Left lung (tissue), 10 donors: ENCODE data around the gene ZCCHC24. TPM values are rescaled to one million over a fixed set of nuclear protein-coding genes. Genes with fewer than 3 reads are reported as not detected.

Experiments used
- ATAC-seq: fragments of 200-7000 bp; cut with Tn5 transposase; one replicate; pipeline ENCODE4 v1.9.1; 2020; ENCODE audit warnings: moderate library complexity
- DNase-seq, 4 donors: peaks; one replicate each; pipeline ENCODE4 v3.0.0-alpha.2; 2013 to 2020
- H3K27ac ChIP-seq, 2 donors: fragments of 200-600 bp; sonication (generic) in 1 of 2; one replicate each; pipeline versions ENCODE4 v1.5.0 to v1.8.0; 2020 to 2021
- H3K27me3 ChIP-seq, 2 donors: fragments of 200-600 bp; sonication (generic) in 1 of 2; one replicate each; pipeline versions ENCODE4 v1.5.0 to v1.8.0; 2020 to 2021
- H3K36me3 ChIP-seq, 2 donors: fragments of 200-600 bp; sonication (generic) in 1 of 2; one replicate each; pipeline versions ENCODE4 v1.5.0 to v1.8.0; 2020 to 2021
- H3K4me1 ChIP-seq, 2 donors: fragments of 200-600 bp; one replicate each; pipeline ENCODE4 v1.8.0; 2021
- H3K4me3 ChIP-seq, 2 donors: fragments of 200-600 bp; sonication (generic) in 1 of 2; one replicate each; pipeline versions ENCODE4 v1.5.0 to v1.8.0; 2020 to 2021; ENCODE audit warnings: mild to moderate bottlenecking in 1 of 2
- H3K9me3 ChIP-seq, 2 donors: fragments of 200-600 bp; sonication (generic) in 1 of 2; one replicate each; pipeline versions ENCODE4 v1.5.0 to v1.8.0; 2020 to 2021
- CTCF ChIP-seq, 2 donors: fragments of 200-600 bp; sonication (generic) in 1 of 2; IDR thresholded peaks; one replicate each; pipeline versions ENCODE4 v1.5.0 to v1.8.0; 2021; ENCODE audit warnings: antibody characterized with exemption in 2 of 2
- intact Hi-C, 2 donors: fragments of 100-400 bp; cut with DNase I; formaldehyde crosslinking; loops; one replicate each; pipeline versions ENCODE4 v1.11.2 to v1.14.2; 2022
- polyA plus RNA-seq, 6 donors: library from polyadenylated mRNA; unstranded; fragments of 120-200 nt; gene quantifications; one replicate each; pipeline ENCODE4 v1.2.1, GENCODE V29; 2013; ENCODE audit not compliant: insufficient read length in 6 of 6
- total RNA-seq, 2 donors: library from RNA; stranded (reverse); fragmentation: NEBNext Ultra II Directional; extraction: Animal tissue kit (Norgen Biotek cat#: 25700); gene quantifications; one replicate each; pipeline ENCODE4 v1.2.1, GENCODE V29; 2021
- donor health status: DM: no; HTN: yes; CAD: no.
- donor health status: DM: no; HTN: no; CAD: no.

The ZCCHC24 gene
- total and polyA plus RNA-seq, 8 donors: 28.9 to 48.3 (median 37.1) TPM

DNA sequence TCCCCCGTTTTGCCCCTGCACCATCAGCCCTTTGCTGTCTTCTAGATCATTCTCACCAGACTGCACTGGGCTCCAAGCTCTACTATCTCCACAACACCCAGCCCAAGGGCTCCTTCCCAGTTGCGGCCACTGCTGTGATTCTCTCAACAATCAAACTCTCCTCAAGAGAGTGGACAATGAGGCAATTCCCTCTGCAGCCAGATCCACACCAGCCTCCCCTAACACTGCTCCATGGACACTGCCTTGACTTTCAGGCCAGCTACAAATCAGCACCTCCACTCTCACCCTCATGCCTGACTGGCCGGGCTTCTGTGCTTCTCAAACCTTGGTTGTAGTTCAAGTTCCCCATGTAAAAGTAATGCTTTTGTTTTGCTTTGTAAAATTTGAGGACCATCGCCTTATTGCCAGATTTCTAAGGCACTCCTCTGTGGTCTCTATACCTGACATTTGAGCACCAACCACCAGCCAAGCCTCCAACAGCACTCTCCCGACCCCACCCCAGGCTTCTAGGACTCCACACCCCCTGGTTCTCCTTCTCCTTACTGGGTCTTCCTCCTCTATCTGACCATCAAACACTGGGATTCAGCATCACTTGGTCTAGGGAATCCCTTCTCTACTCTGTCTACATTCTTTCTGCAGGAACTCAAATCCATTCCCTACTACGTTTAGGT is 52.8 kb downstream of the ZCCHC24 start:
- H3K4me3 ChIP-seq: no peak overlapping the region
- no peak overlapping the region for H3K27ac ChIP-seq
- intact Hi-C loops: no loop called here
- ATAC-seq: no peak
- DNase-seq: peak in 1 of 4 donors; percentile 18
- H3K4me1 ChIP-seq: peaks cover 4 to 14% of the 10 kb centered on the region in 2 donors
- no peak for TF ChIP-seq CTCF (IDR thresholded peaks at IDR 0.05)
- H3K36me3 ChIP-seq: peaks cover 0 to 9% of the 10 kb centered on the region in 2 donors
- H3K27me3 ChIP-seq: no peaks in the 10 kb centered on the region
- H3K9me3 ChIP-seq: no peaks in the 10 kb centered on the region

- Histone ChIP-seq H3K9me3 (no peaks in the 10 kb centered on the region), H3K27me3 (no peaks in the 10 kb centered on the region), H3K27ac (no peak overlapping the region), H3K4me3 (no peak overlapping the region), H3K36me3 (peaks cover 0 to 15% of the 10 kb centered on the region in 2 donors), H3K4me1 (peaks cover 0 to 8% of the 10 kb centered on the region in 2 donors)
- no peak for TF ChIP-seq CTCF (IDR thresholded peaks at IDR 0.05)
- DNase-seq (peak in 2 of 4 donors; percentile 32 to 46), ATAC-seq (no peak)
- intact Hi-C loops: no loop called here
These were observed 53.4 kb downstream of the ZCCHC24 start for GRCh38 chr10:79392020-79392398.

DNA sequence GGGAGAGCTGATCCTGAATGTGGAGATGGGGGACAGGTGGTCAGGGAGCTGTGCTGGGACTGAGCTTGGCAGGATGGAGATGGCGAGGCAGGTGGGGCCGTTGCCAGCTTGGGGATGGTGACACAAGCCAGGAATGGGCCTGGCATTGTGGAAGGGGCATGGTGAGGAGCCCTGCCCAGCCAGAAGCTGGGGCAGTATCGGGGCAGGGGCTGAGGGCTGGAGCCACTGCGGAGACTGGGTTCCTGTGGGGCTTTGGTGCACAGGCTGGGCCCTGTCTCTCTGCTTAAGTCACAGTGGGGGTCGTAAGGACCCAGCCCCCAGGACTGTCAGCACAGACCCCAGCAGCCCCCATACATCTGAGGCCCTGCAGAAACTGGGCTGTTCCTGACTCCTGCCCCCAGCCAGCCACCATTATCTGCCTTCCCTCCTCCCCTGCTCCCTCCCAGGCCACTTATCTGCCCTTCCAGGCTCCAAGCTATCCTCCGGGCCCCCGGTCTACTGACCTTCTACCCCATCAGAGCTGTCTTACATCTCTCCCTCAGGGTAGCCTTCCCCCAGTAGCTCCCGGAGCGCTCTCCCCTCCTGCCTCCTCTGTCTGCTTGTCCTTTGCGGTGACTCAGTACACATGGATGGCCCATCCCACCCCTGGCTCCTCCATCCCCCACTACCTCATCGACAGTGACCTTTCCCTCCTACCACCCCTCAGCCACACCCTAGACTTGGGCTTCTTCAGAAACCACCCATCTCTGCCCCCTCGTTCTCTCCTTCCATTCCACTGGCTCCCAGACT is 54.0 kb downstream of the ZCCHC24 start:
- no peak for TF ChIP-seq CTCF (IDR thresholded peaks at IDR 0.05)
- H3K27ac ChIP-seq: no peak overlapping the region
- intact Hi-C loops: no loop called here
- no peaks in the 10 kb centered on the region for H3K9me3 ChIP-seq
- peaks cover 0 to 21% of the 10 kb centered on the region in 2 donors for H3K36me3 ChIP-seq
- peaks cover 0 to 3% of the 10 kb centered on the region in 2 donors for H3K4me1 ChIP-seq
- no peaks in the 10 kb centered on the region for H3K27me3 ChIP-seq
- no peak overlapping the region for H3K4me3 ChIP-seq
- DNase-seq (peak in 2 of 4 donors; percentile 26 to 61), ATAC-seq (no peak)

DNA sequence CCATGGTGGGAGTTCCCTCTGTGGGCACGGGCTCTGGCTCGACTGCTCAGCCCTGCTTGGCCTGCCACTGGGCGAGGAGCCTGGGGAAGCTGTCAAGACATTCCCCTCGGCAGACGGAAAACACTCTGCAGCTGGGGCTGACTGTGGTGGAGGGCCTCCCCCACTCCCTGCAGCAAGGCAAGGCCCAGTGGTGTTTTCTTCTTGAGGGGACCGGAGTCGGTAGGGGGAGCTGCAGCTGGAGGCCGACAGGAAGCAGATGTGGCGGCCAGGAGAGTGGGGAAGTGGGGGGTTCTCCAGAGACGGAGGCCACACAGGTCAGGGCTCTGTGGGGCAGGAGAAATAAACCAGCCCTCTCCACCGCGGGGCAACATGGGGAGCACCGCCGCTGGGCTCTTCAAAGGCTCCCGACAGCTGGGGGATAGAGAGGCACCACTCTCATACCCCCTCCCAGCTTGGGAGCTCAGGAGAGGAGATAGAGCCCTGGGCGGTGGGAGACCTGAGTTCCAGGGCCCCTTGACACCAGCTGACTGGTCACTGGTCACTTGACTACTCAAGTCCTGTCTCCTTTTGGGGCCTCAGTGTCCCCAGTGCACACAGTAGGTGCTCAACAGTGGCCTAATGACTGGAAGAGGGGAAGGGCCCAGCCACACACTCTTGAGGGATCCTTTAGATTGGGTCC is 54.7 kb downstream of the ZCCHC24 start:
- Histone ChIP-seq H3K27me3 (no peaks in the 10 kb centered on the region), H3K4me3 (no peak overlapping the region), H3K36me3 (peaks cover 0 to 28% of the 10 kb centered on the region in 2 donors), H3K9me3 (no peaks in the 10 kb centered on the region), H3K4me1 (peaks cover 0 to 3% of the 10 kb centered on the region in 2 donors), H3K27ac (no peak overlapping the region)
- intact Hi-C loops: no loop called here
- ATAC-seq (peak; percentile 7), DNase-seq (peak in 3 of 4 donors; percentile 32 to 73 (median 56))
- no peak for TF ChIP-seq CTCF (IDR thresholded peaks at IDR 0.05)

GRCh38 chr10:79390057-79390456 is 55.4 kb downstream of the ZCCHC24 start:
- DNase-seq: no peak
- no peak for TF ChIP-seq CTCF (IDR thresholded peaks at IDR 0.05)
- Histone ChIP-seq H3K9me3 (no peaks in the 10 kb centered on the region), H3K4me1 (peaks cover 0 to 3% of the 10 kb centered on the region in 2 donors), H3K27me3 (no peaks in the 10 kb centered on the region), H3K27ac (no peak overlapping the region), H3K4me3 (no peak overlapping the region), H3K36me3 (peaks cover 0 to 33% of the 10 kb centered on the region in 2 donors)
- ATAC-seq: no peak
- intact Hi-C loops: no loop called here
